ENCODE data around the gene ATP8B4.
"Not testable (repeated sequence)": the region's sequence is repeated elsewhere in the genome, so short reads cannot be mapped to it uniquely, and the experiment has no call there.

ATP8B4 gene

GRCh38 chr15:49990835-49991545, 128.0 kb downstream of the ATP8B4 start:
- DNase-seq: no peak

GRCh38 chr15:49989498-49989897, 129.5 kb downstream of the ATP8B4 start:
- no peak for DNase-seq

GRCh38 chr15:49988766-49989165, 130.3 kb downstream of the ATP8B4 start:
- no peak for DNase-seq

- no peak for DNase-seq
These were observed 131.1 kb downstream of the ATP8B4 start for GRCh38 chr15:49987896-49988295.

- DNase-seq: no peak
These were observed 131.7 kb downstream of the ATP8B4 start for GRCh38 chr15:49987198-49987785.

GRCh38 chr15:49986326-49986725, 132.7 kb downstream of the ATP8B4 start:
- no peak for DNase-seq

GRCh38 chr15:49985463-49985862, 133.6 kb downstream of the ATP8B4 start:
- no peak for DNase-seq

GRCh38 chr15:49984436-49984835, 134.6 kb downstream of the ATP8B4 start:
- DNase-seq: no peak

- DNase-seq: no peak
These were observed 136.4 kb downstream of the ATP8B4 start for GRCh38 chr15:49982584-49982983.

GRCh38 chr15:49979705-49980382, 139.2 kb downstream of the ATP8B4 start:
- DNase-seq: no peak

GRCh38 chr15:49978121-49978520, 140.9 kb downstream of the ATP8B4 start:
- DNase-seq: no peak

GRCh38 chr15:49977306-49977705, 141.7 kb downstream of the ATP8B4 start:
- DNase-seq: no peak

GRCh38 chr15:49964551-49964950, 154.5 kb downstream of the ATP8B4 start:
- DNase-seq: no peak

- DNase-seq: no peak
These were observed 155.0 kb downstream of the ATP8B4 start for GRCh38 chr15:49964061-49964460.

- DNase-seq: not testable (repeated sequence)
These were observed 155.8 kb downstream of the ATP8B4 start for GRCh38 chr15:49963033-49963772.

GRCh38 chr15:49962044-49962602, 156.9 kb downstream of the ATP8B4 start:
- DNase-seq: no peak

GRCh38 chr15:49953421-49953820, 165.6 kb downstream of the ATP8B4 start:
- DNase-seq: no peak

- DNase-seq: no peak
These were observed 172.4 kb downstream of the ATP8B4 start for GRCh38 chr15:49946681-49947080.

- DNase-seq: no peak
These were observed 184.5 kb downstream of the ATP8B4 start for GRCh38 chr15:49934487-49934886.

- DNase-seq: no peak
These were observed 191.7 kb downstream of the ATP8B4 start for GRCh38 chr15:49927189-49927861.

GRCh38 chr15:49926740-49927139, 192.3 kb downstream of the ATP8B4 start:
- DNase-seq: no peak

- no peak for DNase-seq
These were observed 195.4 kb downstream of the ATP8B4 start for GRCh38 chr15:49923671-49924070.

- no peak for DNase-seq
These were observed 200.0 kb downstream of the ATP8B4 start for GRCh38 chr15:49919034-49919433.

Measured in NCI-H2227 treated with DMSO at 0.1 percent for 48 hours (cell line).